Activated T-helper 9 cell treated with anti-CD3 and anti-CD28 coated beads, Interleukin-2, amount 50 U/mL, for 16 hours (primary cell): ENCODE measurements around the gene PCLO.

Source experiments
- DNase-seq: peaks from one replicate; pipeline ENCODE4 v3.0.0-alpha.2; 2020; ENCODE audit warnings: low read depth

PCLO gene

GRCh38 chr7:82839063-82839462 lies 323.6 kb downstream of the PCLO start:
- no peak for DNase-seq

GRCh38 chr7:82838314-82838713 lies 324.4 kb downstream of the PCLO start:
- no peak for DNase-seq

GRCh38 chr7:82823073-82823472 lies 339.6 kb downstream of the PCLO start:
- no peak for DNase-seq

GRCh38 chr7:82821037-82821436 lies 341.6 kb downstream of the PCLO start:
- DNase-seq, result no peak

GRCh38 chr7:82818171-82818570 lies 344.5 kb downstream of the PCLO start:
- no peak for DNase-seq

- DNase-seq, result no peak
Measured at GRCh38 chr7:82816272-82816671, 346.4 kb downstream of the PCLO start.

- no peak for DNase-seq
Measured at GRCh38 chr7:82810558-82811259, 352.0 kb downstream of the PCLO start.

GRCh38 chr7:82808633-82809032 lies 354.1 kb downstream of the PCLO start:
- DNase-seq, result no peak

- DNase-seq, result no peak
Measured at GRCh38 chr7:82805527-82805960, 357.1 kb downstream of the PCLO start.

GRCh38 chr7:82803411-82803810 lies 359.3 kb downstream of the PCLO start:
- no peak for DNase-seq

- DNase-seq, result no peak
Measured at GRCh38 chr7:82789883-82790609, 372.6 kb downstream of the PCLO start.

GRCh38 chr7:82778021-82778420 lies 384.7 kb downstream of the PCLO start:
- no peak for DNase-seq

GRCh38 chr7:82762880-82763279 lies 399.8 kb downstream of the PCLO start:
- no peak for DNase-seq

GRCh38 chr7:82760831-82761230 lies 401.9 kb downstream of the PCLO start:
- DNase-seq, result no peak

- DNase-seq, result no peak
Measured at GRCh38 chr7:82760074-82760473, 402.6 kb downstream of the PCLO start.

GRCh38 chr7:82755705-82756551 lies 406.8 kb downstream of the PCLO start:
- no peak for DNase-seq

- DNase-seq, result no peak
Measured at GRCh38 chr7:82750007-82750406, 412.7 kb downstream of the PCLO start.

GRCh38 chr7:82745820-82746219 lies 416.9 kb downstream of the PCLO start:
- no peak for DNase-seq

- no peak for DNase-seq
Measured at GRCh38 chr7:82745117-82745516, 417.6 kb downstream of the PCLO start.

GRCh38 chr7:82742163-82742562 lies 420.5 kb downstream of the PCLO start:
- no peak for DNase-seq

- DNase-seq, result no peak
Measured at GRCh38 chr7:82741493-82741892, 421.2 kb downstream of the PCLO start.

- DNase-seq, result no peak
Measured at GRCh38 chr7:82740246-82740848, 422.3 kb downstream of the PCLO start.
